Stimulated activated CD4-positive, alpha-beta T cell treated with anti-CD3 and anti-CD28 coated beads, Interleukin-4, amount 100 ng/mL, for 1 hour (primary cell): Measurements from ENCODE around the gene CUL9.

Experiments used
- DNase-seq: peaks from one replicate; pipeline ENCODE4 v3.0.0-alpha.2; 2020

CUL9 gene

DNA sequence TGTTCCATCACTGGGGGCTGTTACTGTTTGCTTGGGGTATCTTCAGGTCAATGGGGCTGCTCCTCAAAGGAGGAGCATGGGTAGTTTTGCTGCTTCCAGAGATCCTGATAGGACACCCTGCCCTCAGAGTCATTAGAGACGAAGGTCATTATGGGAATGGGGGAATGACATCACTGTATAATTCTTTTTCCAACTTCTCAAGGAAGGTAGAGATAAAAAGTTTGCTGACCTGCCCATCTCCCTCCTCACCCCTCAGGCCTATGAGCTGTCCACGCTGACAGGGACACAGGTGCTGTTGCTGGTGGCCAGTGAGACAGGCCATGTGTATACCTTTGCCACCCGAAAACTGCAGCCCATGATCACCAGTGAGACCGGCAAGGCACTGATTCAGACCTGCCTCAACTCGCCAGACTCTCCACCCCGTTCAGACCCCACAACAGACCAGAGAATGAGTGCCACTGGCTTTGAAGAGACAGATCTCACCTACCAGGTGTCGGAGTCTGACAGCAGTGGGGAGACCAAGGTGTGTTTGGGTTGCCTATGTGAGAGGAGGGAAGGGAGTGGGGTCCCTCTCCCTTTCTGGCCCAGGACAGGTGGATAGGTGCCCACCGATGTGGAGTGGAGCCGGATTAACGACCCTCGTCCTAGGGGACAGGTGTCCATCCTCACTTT, 8.3 kb upstream of the CUL9 start:
- no peak for DNase-seq

DNA sequence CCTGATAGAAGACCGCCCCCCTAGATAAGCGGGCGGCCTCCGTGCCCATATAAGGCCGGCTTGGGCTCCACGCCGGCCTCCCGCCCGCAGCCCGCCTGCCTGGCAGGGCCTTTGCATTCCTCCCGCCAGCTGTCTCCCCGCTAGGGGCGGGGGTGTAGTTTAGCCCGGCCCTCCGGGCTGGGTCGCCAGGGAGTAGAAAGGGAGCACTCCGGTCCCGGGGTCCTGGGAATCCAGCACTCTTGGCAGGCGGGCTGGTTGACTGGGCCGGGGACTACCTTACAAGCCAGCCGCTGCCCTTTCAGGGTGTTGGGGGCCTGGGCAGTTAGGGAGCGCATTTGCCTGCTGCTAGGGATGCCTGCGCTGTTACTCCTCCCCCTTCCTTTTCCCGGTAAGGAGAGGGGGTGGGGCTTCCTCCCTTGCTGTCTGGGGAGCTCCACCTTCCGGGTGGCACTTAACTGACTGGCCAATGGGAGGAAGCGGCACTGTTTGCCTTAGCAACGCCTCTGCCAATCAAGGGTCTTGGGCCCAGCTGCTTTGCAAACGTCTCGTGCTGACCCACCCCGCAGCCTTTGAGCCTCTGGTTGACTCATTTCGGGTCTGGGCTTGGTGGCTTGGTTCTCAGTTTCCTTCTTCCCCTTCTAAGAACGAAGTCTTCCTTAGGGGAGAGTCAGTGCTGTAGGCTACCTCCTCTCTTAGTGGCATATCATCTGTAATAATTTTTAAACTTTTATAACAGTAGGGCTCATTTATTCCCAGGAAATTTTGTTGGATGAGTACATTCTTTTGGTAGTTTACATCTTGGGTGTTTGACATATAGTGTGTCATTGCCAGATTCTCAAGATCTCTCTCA, 7.5 kb upstream of the CUL9 start:
- peak; percentile 85 for DNase-seq

DNA sequence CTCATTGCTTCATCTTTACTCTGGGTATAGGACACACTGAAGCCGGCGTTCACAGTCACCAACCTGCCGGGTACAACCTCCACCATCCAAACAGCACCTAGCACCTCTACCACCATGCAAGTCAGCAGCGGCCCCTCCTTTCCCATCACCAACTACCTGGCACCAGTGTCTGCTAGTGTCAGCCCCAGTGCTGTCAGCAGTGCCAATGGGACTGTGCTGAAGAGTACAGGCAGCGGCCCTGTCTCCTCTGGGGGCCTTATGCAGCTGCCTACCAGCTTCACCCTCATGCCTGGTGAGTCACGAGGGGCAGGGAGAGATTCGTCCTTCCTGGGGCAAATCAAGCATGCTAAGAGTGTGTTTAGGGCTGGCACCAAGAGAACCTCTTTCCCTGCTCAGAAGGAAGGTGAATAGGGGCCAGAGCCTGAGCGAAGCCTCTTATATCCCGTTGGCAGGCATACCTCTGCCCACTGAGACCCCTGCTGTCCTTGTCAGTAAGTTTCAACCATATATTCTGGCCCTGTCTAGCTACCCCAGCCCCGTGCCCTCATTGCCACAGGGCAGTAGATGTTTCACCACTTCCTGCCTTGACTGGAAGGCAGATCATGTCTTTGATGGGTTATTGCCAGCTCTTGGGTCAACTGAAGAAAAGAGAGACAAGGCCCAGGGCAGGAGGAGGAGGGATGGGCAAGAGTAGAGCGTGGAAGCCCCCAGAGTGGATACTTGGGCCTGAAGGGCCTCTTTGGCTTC, 6.1 kb upstream of the CUL9 start:
- no peak for DNase-seq

DNA sequence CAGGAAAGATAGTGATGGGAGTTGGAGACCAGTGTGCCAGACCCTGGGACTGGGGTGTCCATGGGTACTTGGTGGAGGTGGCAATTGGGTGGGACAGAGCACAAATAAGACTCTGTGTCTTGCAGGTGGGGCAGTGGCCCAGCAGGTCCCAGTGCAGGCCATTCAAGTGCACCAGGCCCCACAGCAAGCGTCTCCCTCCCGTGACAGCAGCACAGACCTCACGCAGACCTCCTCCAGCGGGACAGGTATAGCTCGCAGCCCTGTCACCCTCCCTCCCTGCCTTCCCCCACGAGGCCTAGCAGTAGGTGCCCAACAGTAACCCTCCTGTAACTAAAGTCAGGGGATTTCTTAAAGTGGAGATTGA, 5.6 kb upstream of the CUL9 start:
- no peak for DNase-seq

DNA sequence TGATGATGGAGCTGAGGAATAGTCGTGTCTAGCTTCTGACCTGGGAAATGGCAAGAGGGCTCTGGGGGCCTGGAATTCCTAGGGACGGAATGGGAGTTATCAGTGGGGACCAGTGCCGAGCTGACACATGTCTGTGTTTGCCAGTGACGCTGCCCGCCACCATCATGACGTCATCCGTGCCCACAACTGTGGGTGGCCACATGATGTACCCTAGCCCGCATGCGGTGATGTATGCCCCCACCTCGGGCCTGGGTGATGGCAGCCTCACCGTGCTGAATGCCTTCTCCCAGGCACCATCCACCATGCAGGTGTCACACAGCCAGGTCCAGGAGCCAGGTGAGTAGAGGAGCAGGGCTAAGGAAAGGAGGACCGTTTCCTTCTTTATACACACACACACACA, 3.8 kb upstream of the CUL9 start:
- no peak for DNase-seq

DNA sequence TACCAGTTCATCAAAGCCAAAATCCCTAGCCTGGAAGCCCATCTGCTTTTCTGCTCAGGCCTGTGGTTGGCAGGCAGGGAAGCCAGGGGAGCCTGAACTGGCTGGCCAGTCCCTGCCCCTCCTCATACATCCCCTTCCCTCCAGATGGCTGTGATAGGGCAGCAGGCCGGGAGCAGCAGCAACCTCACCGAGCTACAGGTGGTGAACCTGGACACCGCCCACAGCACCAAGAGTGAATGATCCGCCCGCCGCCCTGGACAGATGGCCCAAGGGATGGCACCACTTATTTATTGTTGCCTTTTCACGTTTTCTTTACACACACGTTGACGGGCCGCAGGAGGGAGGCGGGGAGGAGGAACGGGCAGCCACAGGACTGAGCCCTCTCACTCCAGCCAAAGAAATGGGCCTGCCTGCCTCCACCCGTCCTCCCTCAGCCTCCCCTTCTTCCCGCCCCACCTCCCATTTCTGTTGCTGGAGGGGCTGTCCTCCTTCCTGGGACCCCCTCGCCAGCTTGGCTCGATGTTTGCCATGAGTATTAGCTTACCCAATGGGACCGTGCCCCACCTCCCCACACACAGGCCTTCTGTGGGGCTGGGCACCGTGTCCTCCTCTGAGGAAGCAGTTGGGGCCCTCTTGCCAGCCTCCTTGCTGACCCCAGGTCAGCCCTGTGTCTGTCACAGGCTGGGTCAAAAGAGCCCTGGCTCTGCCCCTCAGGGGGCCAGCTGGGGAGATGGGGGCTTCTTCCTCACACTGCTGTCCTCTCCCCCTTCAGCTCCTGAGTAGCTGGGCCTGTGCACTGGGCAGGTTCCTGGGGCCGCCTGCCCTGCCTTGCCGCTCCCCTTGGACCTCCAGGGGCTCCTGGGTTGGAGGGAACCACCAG, 2.8 kb upstream of the CUL9 start:
- DNase-seq: no peak

DNA sequence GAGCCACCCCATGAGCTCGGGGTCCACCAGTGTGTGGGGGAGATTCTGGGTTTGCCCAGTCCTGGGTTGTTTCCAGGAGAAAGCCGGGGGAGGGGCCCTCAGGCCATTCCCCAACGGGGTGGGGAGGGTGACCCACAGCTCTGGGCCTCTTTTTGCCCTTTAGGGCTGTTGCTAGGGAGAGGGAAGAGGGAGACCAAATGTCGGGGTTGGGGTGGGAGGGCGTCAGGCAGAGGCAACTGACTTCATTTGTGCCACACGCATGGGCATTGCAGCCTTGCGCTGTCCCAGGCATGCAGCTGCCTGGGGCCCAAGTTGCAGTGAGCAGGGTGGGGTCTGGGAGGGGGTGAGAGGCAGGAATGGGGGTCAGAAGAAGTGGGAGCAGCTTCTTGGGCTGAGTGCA, 1.9 kb upstream of the CUL9 start:
- DNase-seq: no peak

DNA sequence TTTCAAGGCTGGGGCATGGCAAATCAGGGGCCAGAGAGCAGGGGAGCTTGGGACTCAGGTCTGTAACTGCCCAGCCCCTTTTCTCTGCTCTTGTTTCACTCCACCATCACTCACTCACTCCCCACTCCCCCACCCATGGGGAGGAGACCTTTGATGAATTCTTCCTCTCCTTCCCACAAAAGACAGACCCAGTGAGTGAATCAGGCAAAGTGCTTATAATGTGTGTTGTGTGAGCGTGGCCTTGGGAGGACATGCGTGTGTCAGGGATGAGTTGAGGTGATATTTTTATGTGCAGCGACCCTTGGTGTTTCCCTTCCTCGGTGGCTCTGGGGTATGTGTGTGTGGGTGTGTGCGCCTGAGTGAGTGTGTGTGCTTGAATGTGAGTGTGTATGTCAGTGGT, 1.0 kb upstream of the CUL9 start:
- DNase-seq: no peak

DNA sequence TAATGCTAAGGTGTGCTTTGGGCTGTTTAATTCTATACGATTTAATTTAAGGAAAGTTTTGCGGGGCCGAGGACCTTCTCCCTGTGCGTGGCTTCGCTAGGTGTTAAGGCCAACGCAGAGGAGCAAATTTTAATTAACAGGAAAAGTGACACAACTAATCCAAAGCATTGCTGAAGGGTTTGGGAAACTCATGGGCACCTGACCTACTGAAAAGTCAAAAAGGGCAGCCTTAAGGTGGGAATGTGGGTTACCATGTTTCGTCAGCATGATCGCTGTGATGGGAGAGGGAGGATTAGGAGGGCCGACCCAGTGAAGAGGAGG, 415 bp upstream of the CUL9 start:
- DNase-seq: no peak

DNA sequence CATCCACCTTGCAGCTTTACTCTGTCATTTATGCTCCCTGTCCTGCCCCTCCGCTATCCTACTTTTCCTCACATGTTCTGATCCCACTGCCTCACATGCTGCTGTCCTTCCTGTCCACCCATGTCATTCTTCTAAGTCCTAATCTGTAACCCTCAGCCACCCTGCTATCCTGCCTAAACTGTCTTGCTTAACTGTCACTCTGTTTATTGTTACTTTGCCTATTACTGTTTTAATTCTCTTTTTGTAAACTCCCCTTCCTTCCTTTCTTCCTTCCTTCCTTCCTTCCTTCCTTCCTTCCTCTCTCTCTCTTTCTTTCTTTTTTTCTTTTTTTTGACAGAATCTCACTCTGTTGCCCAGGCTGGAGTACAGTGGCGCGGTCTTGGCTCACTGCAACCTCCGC, 1.4 kb downstream of the CUL9 start:
- no peak for DNase-seq

DNA sequence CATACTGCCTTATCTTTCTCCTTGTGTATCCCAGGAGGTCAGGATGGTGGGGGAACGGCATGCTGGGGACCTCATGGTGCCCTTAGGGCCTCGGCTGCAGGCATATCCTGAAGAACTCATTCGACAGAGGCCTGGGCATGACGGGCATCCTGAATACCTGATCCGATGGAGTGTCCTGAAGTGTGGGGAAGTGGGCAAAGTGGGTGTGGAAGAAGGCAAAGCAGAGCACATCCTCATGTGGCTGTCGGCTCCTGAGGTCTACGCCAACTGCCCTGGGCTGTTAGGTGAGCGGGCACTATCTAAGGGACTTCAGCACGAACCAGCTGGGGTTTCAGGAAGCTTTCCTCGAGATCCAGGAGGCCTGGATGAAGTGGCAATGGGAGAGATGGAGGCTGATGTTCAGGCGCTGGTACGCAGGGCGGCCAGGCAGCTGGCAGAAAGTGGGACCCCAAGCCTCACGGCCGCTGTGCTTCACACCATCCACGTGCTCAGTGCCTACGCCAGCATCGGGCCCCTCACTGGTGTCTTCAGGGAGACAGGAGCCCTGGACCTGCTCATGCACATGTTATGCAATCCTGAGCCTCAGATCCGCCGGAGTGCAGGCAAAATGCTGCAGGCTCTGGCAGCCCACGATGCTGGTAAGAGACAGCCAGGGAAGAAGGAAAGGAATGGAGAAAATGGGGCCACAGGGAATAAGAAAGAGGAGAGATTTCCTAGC, 2.4 kb downstream of the CUL9 start:
- no peak for DNase-seq

DNA sequence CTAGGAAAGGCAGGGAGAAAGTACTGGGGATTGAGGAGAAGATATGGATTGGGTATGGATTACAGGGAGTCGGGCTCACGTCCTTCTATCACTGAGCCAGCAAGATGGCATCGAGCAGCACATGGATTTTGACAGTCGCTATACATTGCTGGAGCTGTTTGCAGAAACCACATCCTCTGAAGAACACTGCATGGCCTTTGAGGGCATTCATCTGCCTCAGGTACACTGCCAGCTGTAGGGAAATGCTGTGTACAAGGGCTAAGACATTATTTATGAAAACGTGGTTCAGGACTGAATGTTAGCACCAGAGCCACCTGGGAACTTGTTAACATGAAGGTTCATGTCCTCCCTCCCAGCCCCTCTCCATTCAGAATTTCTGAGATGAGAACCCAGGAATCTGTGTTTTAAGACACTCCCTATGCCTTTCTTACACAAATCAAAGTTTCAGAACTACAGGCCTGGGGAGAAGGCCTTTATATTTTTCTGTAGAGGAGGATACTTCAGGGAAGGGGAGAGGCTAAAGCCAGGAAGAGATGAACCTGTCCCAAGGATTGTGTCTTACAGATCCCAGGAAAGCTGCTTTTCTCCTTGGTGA, 3.5 kb downstream of the CUL9 start:
- no peak for DNase-seq

DNA sequence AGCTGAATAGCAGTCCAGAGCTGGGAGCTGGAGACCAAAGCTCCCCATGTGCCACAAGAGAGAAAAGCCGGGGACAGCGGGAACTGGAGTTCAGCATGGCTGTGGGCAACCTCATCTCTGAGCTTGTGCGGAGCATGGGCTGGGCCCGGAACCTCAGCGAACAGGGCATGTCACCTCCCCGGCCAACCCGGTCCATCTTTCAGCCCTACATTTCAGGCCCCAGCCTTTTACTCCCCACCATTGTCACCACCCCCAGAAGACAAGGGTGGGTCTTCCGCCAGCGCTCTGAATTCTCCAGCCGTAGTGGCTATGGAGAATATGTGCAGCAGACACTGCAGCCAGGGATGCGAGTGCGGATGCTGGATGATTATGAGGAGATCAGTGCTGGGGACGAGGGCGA, 4.0 kb downstream of the CUL9 start:
- no peak for DNase-seq

DNA sequence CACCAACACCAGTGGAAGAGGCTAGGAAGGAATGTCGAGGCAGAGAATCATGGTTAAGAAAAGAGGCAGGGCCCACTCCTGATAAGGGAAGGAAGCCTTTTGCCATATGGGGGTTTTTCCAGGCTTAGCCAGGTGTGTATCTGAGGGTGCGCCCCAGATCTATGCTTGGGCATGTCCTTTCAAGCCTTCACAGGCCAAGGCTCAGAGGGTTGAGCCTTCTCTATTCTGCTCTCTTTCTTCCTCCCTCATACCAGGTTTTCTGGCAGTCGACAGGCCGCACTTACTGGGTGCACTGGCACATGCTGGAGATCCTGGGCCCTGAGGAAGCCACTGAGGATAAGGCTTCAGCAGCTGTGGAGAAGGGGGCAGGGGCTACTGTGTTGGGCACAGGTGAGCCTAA, 4.7 kb downstream of the CUL9 start:
- DNase-seq: no peak

DNA sequence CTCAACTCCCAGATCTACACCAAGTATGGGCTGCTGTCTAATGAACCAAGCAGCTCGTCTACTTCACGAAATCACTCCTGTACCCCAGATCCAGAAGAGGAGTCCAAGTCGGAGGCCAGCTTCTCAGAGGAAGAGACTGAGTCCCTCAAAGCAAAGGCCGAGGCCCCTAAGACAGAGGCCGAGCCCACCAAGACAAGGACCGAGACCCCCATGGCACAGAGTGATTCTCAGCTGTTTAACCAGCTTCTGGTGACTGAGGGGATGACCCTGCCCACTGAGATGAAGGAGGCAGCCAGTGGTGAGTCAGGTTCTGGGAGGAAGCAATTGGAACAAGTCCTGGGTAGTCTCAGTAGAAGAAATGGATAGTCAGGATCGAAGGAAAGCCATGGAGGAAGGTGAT, 5.8 kb downstream of the CUL9 start:
- no peak for DNase-seq

DNA sequence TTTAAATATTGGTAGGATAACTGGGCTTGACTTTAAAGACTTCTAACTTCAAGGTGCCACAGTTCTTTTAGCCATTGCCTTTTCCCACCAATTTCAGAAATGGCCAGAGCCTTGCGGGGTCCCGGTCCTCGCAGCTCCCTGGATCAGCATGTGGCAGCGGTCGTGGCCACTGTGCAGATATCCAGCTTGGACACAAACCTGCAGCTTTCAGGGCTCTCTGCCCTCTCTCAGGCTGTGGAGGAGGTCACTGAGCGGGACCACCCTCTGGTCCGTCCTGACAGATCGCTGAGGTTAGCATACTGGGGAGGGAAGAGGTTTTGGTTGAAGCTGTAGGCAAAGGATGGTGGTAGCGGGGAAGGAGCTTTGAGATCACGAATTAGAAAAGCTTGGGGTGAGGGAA, 6.4 kb downstream of the CUL9 start:
- DNase-seq: no peak

DNA sequence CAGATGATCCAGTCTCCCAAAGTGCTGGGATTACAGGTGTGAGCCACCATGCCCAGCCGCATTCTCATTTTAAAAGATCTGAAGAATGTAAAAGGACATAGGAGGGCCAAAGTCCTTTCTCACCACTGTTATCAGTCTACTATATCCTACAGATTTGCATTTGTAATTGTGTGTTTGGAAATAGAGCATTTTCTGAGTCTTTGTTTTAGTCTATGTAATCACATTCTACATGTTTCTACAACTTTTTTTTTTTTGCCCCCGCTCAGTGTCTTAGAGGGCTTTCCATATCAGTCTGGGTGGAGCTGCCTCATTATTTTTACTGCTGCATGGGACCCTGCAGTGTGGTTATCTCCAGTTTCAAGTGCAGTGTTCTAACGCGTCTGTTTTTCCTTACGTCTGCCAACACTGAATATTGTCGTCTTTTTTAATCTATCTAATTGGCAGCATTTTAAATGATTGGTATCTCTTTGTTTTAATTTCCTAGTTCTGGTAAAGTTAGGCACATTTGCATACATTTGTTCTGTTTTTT, 7.8 kb downstream of the CUL9 start:
- DNase-seq: no peak

DNA sequence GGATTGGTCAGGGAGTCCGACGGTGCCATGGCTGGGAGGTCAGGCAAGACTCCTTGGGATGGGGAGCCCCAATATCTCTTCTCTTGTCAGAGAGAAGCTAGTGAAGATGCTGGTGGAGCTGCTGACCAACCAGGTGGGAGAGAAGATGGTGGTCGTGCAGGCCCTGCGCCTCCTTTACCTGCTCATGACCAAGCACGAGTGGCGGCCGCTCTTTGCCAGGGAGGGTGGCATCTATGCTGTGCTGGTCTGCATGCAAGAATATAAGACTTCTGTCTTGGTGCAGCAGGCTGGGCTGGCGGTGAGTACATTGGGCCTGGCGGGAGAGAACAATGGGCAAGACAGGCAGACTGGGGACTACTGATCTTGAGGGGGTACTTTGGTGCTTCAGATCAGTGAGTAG, 10.9 kb downstream of the CUL9 start:
- no peak for DNase-seq

DNA sequence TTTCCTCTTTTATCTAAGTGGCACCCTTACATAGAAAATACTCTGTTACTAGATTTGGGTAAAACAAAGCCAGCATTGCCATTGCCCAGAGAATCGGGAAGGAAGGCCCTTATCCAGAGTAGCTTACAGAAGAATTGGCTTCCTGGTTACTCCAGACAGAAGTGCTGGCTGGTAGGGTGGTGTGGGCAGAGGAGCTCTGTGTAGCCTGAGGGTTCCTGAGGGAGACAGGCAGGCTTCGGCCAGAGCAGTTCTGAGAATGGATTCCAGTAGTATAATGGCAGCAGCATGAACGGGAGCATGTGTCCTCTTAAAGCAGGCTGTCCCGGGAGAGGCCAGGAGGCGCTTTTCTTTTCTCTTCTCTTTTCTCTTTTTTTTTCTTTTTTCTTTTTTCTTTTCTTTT, 11.9 kb downstream of the CUL9 start:
- DNase-seq: no peak

DNA sequence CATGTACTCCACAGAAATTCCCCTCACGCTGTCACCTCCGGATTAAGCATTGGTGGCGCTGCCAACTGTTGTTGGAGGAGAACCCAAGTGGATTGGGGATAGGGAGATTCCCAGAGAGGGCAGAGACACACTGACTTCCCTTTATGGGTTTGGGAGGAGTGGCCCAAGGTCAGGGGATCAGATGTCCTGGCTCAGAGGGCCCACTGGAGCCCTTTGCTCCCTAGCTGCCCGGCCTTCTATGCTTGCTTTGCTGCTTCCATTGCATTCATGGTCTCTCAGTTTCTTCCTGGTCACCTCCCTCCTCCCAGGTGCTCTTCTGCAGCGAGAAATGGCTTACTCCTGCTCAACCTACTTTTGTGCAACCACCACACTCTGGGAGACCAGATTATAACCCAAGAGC, 14.3 kb downstream of the CUL9 start:
- no peak for DNase-seq

DNA sequence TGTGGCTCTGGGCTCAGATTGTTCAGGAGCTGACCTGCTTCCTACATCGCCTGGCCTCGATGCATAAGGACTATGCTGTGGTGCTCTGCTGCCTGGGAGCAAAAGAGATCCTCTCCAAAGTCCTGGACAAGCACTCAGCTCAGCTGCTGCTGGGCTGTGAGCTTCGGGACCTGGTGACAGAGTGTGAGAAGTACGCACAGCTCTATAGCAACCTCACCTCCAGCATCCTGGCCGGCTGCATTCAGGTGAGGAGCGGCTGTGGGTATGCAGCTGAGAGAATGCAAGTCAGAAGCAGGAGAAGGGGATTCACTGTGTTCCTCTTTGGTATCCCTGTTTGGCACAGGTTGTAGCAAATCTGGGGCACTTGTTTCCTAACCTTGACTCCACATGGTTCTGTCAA, 17.9 kb downstream of the CUL9 start:
- no peak for DNase-seq

DNA sequence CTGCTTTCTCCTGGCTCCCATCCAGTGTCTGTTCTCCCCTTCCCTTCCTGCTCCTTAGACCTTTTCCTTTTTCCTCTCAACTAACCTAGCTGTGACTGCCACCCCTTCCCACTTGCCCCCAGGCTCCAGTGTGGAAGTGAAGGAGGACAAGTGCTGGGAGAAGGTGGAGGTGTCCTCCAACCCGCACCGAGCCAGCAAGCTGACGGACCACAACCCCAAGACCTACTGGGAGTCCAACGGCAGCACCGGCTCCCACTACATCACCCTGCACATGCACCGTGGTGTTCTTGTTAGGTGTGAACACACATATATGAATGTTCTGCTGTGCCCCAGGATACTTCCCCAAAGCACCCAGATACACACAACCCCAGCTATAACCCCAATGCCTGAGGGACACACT, 18.5 kb downstream of the CUL9 start:
- DNase-seq: no peak
